HUES64 (cell line): ENCODE data around the gene OSBPL2.
A peak's percentile ranks its signal among the peaks of the same experiment; 100 is the strongest.

Experiments
- H3K27ac ChIP-seq: 2 replicates; pipeline ENCODE4 v1.7.0; 2013; ENCODE audit warnings: low read depth, low read length, inconsistent platforms
- H3K27me3 ChIP-seq: 2 replicates; pipeline ENCODE4 v1.6.1; 2013; ENCODE audit warnings: mild to moderate bottlenecking, low read length; ENCODE audit not compliant: insufficient read depth
- H3K36me3 ChIP-seq: 2 replicates; pipeline ENCODE4 v1.6.1; 2013; ENCODE audit warnings: mild to moderate bottlenecking, low read length; ENCODE audit not compliant: insufficient read depth
- H3K4me1 ChIP-seq: 2 replicates; pipeline ENCODE4 v1.6.1; 2013; ENCODE audit warnings: mild to moderate bottlenecking, low read length, moderate library complexity; ENCODE audit not compliant: insufficient read depth
- H3K4me3 ChIP-seq: 2 replicates; pipeline ENCODE4 v1.5.1; 2013; ENCODE audit warnings: mild to moderate bottlenecking, low read length, moderate library complexity
- H3K9ac ChIP-seq: 2 replicates; pipeline ENCODE4 v1.6.1; 2013; ENCODE audit warnings: mild to moderate bottlenecking, low read depth, low read length
- H3K9me3 ChIP-seq: 2 replicates; pipeline ENCODE4 v1.6.1; 2013; ENCODE audit warnings: low read depth, low read length; ENCODE audit not compliant: insufficient read depth
- WGBS: fragments of 150-250, 120-280 bp; methylation state at CpG from one replicate; pipeline ENCODE4 v1.1.7; 2013; ENCODE audit warnings: missing lambda C conversion rate; 5-methylcytosine and 5-hydroxymethylcytosine counted together

The OSBPL2 gene

GRCh38 chr20:62232194-62232593 lies 6.1 kb upstream of the OSBPL2 start:
- H3K9ac ChIP-seq, result no peak overlapping the region
- H3K27me3 ChIP-seq, result no peaks in the 10 kb centered on the region
- H3K4me3 ChIP-seq, result no peak overlapping the region
- H3K27ac ChIP-seq, result no peak overlapping the region
- no peaks in the 10 kb centered on the region for H3K36me3 ChIP-seq
- 92% methylated on average over 7 of the region's 7 CpGs for WGBS
- H3K9me3 ChIP-seq, result no peaks in the 10 kb centered on the region
- H3K4me1 ChIP-seq, result 0 out of 2 replicates have a peak, but pooled peaks cover 2% of the 10 kb centered on the region

GRCh38 chr20:62232770-62233645 lies 5.3 kb upstream of the OSBPL2 start:
- WGBS, result 83% methylated on average over 18 of the region's 18 CpGs
- Histone ChIP-seq H3K4me1 (0 out of 2 replicates have a peak, but pooled peaks cover 2% of the 10 kb centered on the region), H3K27ac (no peak overlapping the region), H3K9me3 (no peaks in the 10 kb centered on the region), H3K4me3 (no peak overlapping the region), H3K36me3 (no peaks in the 10 kb centered on the region), H3K9ac (no peak overlapping the region), H3K27me3 (no peaks in the 10 kb centered on the region)

GRCh38 chr20:62233684-62234083 lies 4.6 kb upstream of the OSBPL2 start:
- no peak overlapping the region for H3K27ac ChIP-seq
- H3K36me3 ChIP-seq, result no peaks in the 10 kb centered on the region
- no peaks in the 10 kb centered on the region for H3K27me3 ChIP-seq
- no peak overlapping the region for H3K4me3 ChIP-seq
- 92% methylated on average over 4 of the region's 4 CpGs for WGBS
- H3K9me3 ChIP-seq, result no peaks in the 10 kb centered on the region
- no peak overlapping the region for H3K9ac ChIP-seq
- 0 out of 2 replicates have a peak, but pooled peaks cover 2% of the 10 kb centered on the region for H3K4me1 ChIP-seq

- Histone ChIP-seq H3K4me3 (no peak overlapping the region), H3K9me3 (no peaks in the 10 kb centered on the region), H3K27me3 (no peaks in the 10 kb centered on the region), H3K27ac (no peak overlapping the region), H3K36me3 (no peaks in the 10 kb centered on the region), H3K4me1 (0 out of 2 replicates have a peak, but pooled peaks cover 4% of the 10 kb centered on the region), H3K9ac (no peak overlapping the region)
- WGBS, result 82% methylated on average over 5 of the region's 5 CpGs
Measured at GRCh38 chr20:62234339-62234738, 4.0 kb upstream of the OSBPL2 start.

- Histone ChIP-seq H3K27ac (no peak overlapping the region), H3K9ac (no peak overlapping the region), H3K36me3 (no peaks in the 10 kb centered on the region), H3K4me3 (no peak overlapping the region), H3K27me3 (no peaks in the 10 kb centered on the region), H3K9me3 (no peaks in the 10 kb centered on the region), H3K4me1 (0 out of 2 replicates have a peak, but pooled peaks cover 8% of the 10 kb centered on the region)
- WGBS, result 91% methylated on average over 15 of the region's 16 CpGs
Measured at GRCh38 chr20:62235001-62235776, 3.1 kb upstream of the OSBPL2 start.

GRCh38 chr20:62235777-62236157 lies 2.6 kb upstream of the OSBPL2 start:
- Histone ChIP-seq H3K4me3 (no peak overlapping the region), H3K9me3 (no peaks in the 10 kb centered on the region), H3K9ac (no peak overlapping the region), H3K27ac (no peak overlapping the region), H3K4me1 (0 out of 2 replicates have a peak, but pooled peaks cover 8% of the 10 kb centered on the region), H3K27me3 (no peaks in the 10 kb centered on the region), H3K36me3 (no peaks in the 10 kb centered on the region; the same call in 1 of the 2 replicates)
- WGBS, result 92% methylated on average over 9 of the region's 9 CpGs

- H3K4me3 ChIP-seq, result no peak overlapping the region
- H3K9me3 ChIP-seq, result no peaks in the 10 kb centered on the region
- H3K27ac ChIP-seq, result no peak overlapping the region
- no peaks in the 10 kb centered on the region for H3K27me3 ChIP-seq
- no peaks in the 10 kb centered on the region; the same call in 1 of the 2 replicates for H3K36me3 ChIP-seq
- no peak overlapping the region for H3K9ac ChIP-seq
- H3K4me1 ChIP-seq, result 0 out of 2 replicates have a peak, but pooled peaks cover 8% of the 10 kb centered on the region
- WGBS, result 84% methylated on average over 6 of the region's 6 CpGs
Measured at GRCh38 chr20:62236200-62236599, 2.1 kb upstream of the OSBPL2 start.

GRCh38 chr20:62236766-62237513 lies 1.4 kb upstream of the OSBPL2 start:
- Histone ChIP-seq H3K36me3 (peaks cover under 1% of the 10 kb centered on the region; the same call in 1 of the 2 replicates), H3K4me3 (no peak overlapping the region), H3K27ac (no peak overlapping the region), H3K9ac (no peak overlapping the region), H3K27me3 (no peaks in the 10 kb centered on the region), H3K9me3 (no peaks in the 10 kb centered on the region), H3K4me1 (0 out of 2 replicates have a peak, but pooled peaks cover 8% of the 10 kb centered on the region)
- WGBS, result 61% methylated on average over 27 of the region's 28 CpGs

GRCh38 chr20:62237514-62237800 lies 864 bp upstream of the OSBPL2 start:
- H3K9me3 ChIP-seq, result no peaks in the 10 kb centered on the region
- no peak overlapping the region for H3K9ac ChIP-seq
- peaks cover 5% of the 10 kb centered on the region; the same call in 1 of the 2 replicates for H3K36me3 ChIP-seq
- no peak overlapping the region for H3K4me3 ChIP-seq
- H3K27ac ChIP-seq, result no peak overlapping the region
- 100% methylated on average over 1 of the region's 1 CpG for WGBS
- no peaks in the 10 kb centered on the region for H3K27me3 ChIP-seq
- H3K4me1 ChIP-seq, result 0 out of 2 replicates have a peak, but pooled peaks cover 8% of the 10 kb centered on the region

GRCh38 chr20:62238569-62239277 lies 402 bp downstream of the OSBPL2 start:
- no peak overlapping the region for H3K27ac ChIP-seq
- no peaks in the 10 kb centered on the region for H3K9me3 ChIP-seq
- H3K4me3 ChIP-seq, result peak overlapping the region; percentile 69
- WGBS, result under 1% methylated on average over 67 of the region's 70 CpGs
- peaks cover 5% of the 10 kb centered on the region; the same call in 1 of the 2 replicates for H3K36me3 ChIP-seq
- H3K27me3 ChIP-seq, result no peaks in the 10 kb centered on the region
- peak overlapping the region; percentile 49 for H3K9ac ChIP-seq
- H3K4me1 ChIP-seq, result 0 out of 2 replicates have a peak, but pooled peaks cover 8% of the 10 kb centered on the region
